HEK293 (cell line): ENCODE results near the gene CGB2.
A peak's percentile ranks its signal among the peaks of the same experiment; 100 is the strongest.

ENCODE experiments used
- CTCF ChIA-PET: fragments of 350-600 bp; formaldehyde crosslinking; extraction: SDS; loops from one replicate; lab custom pipeline; 2021; ENCODE audit warnings: antibody characterized with exemption; lab: Yijun Ruan, JAX
- POLR2A ChIA-PET: fragments of 300-600 bp; formaldehyde crosslinking; extraction: SDS; loops from one replicate; lab custom pipeline; 2020; ENCODE audit warnings: antibody characterized with exemption, inconsistent platforms; lab: Yijun Ruan, JAX
- H3K27ac ChIP-seq: fragments of 200-500 bp; sonication (Bioruptor generic); 2 replicates; pipeline ENCODE4 v1.5.1; 2014; ENCODE audit warnings: low read depth, low read length, control low read depth, inconsistent platforms; ENCODE audit errors: extremely low read depth
- H3K36me3 ChIP-seq, 2 experiments: fragments of 200-500 bp in 1 of 2; sonication (Bioruptor generic) in 1 of 2; 1 replicate in 1 of 2; 2 replicates in 1 of 2; pipeline ENCODE4 v1.5.1; 2014 to 2017; ENCODE audit warnings: inconsistent platforms in 2 of 2, low read length in 2 of 2; ENCODE audit not compliant: control insufficient read depth in 2 of 2, insufficient read depth in 1 of 2
- H3K4me1 ChIP-seq: fragments of 200-500 bp; sonication (Bioruptor generic); 2 replicates; pipeline ENCODE4 v1.5.1; 2014; ENCODE audit warnings: mild to moderate bottlenecking, low read length, inconsistent platforms; ENCODE audit not compliant: control insufficient read depth, insufficient read depth
- H3K4me3 ChIP-seq: 2 replicates; pipeline ENCODE4 v1.5.1; 2011; ENCODE audit warnings: low read depth, mild to moderate bottlenecking, control low read depth, low read length, moderate library complexity
- H3K9me3 ChIP-seq: fragments of 200-500 bp; sonication (Bioruptor generic); 2 replicates; pipeline ENCODE4 v1.5.1; 2014; ENCODE audit warnings: low read depth, low read length, inconsistent platforms; ENCODE audit not compliant: control insufficient read depth, insufficient read depth
- FEZF1 ChIP-seq: fragments of 450-650 bp; formaldehyde crosslinking; IDR thresholded peaks from 2 replicates; pipeline ENCODE4 v1.5.1; 2016; ENCODE audit warnings: missing biosample characterization, missing genetic modification characterization
- KLF16 ChIP-seq: fragments of 450-650 bp; formaldehyde crosslinking; IDR thresholded peaks from 2 replicates; pipeline ENCODE4 v1.5.1; 2017; ENCODE audit warnings: missing biosample characterization, missing genetic modification characterization
- MYNN ChIP-seq: fragments of 450-650 bp; formaldehyde crosslinking; IDR thresholded peaks from 2 replicates; pipeline ENCODE4 v1.5.1; 2016; ENCODE audit warnings: missing biosample characterization, missing genetic modification characterization, borderline replicate concordance
- REPIN1 ChIP-seq: fragments of 450-650 bp; formaldehyde crosslinking; IDR thresholded peaks from 2 replicates; pipeline ENCODE4 v1.5.1; 2017; ENCODE audit warnings: missing biosample characterization, missing genetic modification characterization, low read depth
- SP7 ChIP-seq: fragments of 450-650 bp; formaldehyde crosslinking; IDR thresholded peaks from 2 replicates; pipeline ENCODE4 v1.5.1; 2016; ENCODE audit warnings: missing biosample characterization, missing genetic modification characterization
- ZBTB1 ChIP-seq: fragments of 450-650 bp; formaldehyde crosslinking; IDR thresholded peaks from 2 replicates; pipeline ENCODE4 v1.5.1; 2016; ENCODE audit warnings: missing biosample characterization, missing genetic modification characterization
- ZFP41 ChIP-seq: fragments of 450-650 bp; formaldehyde crosslinking; IDR thresholded peaks from 2 replicates; pipeline ENCODE4 v1.5.1; 2016; ENCODE audit warnings: missing biosample characterization, missing genetic modification characterization, borderline replicate concordance
- ZNF184 ChIP-seq: fragments of 450-650 bp; IDR thresholded peaks from 2 replicates; pipeline ENCODE4 v1.5.1; 2018; ENCODE audit warnings: missing biosample characterization, mild to moderate bottlenecking, missing genetic modification characterization
- ZNF239 ChIP-seq: fragments of 450-650 bp; formaldehyde crosslinking; IDR thresholded peaks from 2 replicates; pipeline ENCODE4 v1.5.1; 2016; ENCODE audit warnings: missing biosample characterization, missing genetic modification characterization
- ZNF248 ChIP-seq: fragments of 450-650 bp; formaldehyde crosslinking; IDR thresholded peaks from 2 replicates; pipeline ENCODE4 v1.5.1; 2017; ENCODE audit warnings: missing biosample characterization, missing genetic modification characterization
- ZNF560 ChIP-seq: fragments of 450-650 bp; formaldehyde crosslinking; IDR thresholded peaks from 2 replicates; pipeline ENCODE4 v1.5.1; 2017; ENCODE audit warnings: missing biosample characterization, missing genetic modification characterization, borderline replicate concordance
- ZNF596 ChIP-seq: fragments of 450-650 bp; IDR thresholded peaks from 2 replicates; pipeline ENCODE4 v1.5.0; 2018; ENCODE audit warnings: missing biosample characterization, mild to moderate bottlenecking, missing genetic modification characterization, moderate library complexity
- ZNF677 ChIP-seq: fragments of 450-650 bp; IDR thresholded peaks from 2 replicates; pipeline ENCODE4 v1.5.0; 2018; ENCODE audit warnings: missing biosample characterization, mild to moderate bottlenecking, missing genetic modification characterization, moderate library complexity
- ZNF701 ChIP-seq: fragments of 450-650 bp; formaldehyde crosslinking; IDR thresholded peaks from 2 replicates; pipeline ENCODE4 v1.5.1; 2016; ENCODE audit warnings: missing biosample characterization, missing genetic modification characterization
- ZNF792 ChIP-seq: fragments of 450-650 bp; formaldehyde crosslinking; IDR thresholded peaks from 2 replicates; pipeline ENCODE4 v1.5.1; 2016; ENCODE audit warnings: missing biosample characterization, missing genetic modification characterization
- ZNF843 ChIP-seq: fragments of 450-650 bp; formaldehyde crosslinking; IDR thresholded peaks from 2 replicates; pipeline ENCODE4 v1.5.1; 2016; ENCODE audit warnings: missing biosample characterization, missing genetic modification characterization
- TF ChIP-seq, protein P1 (sequence below): fragments of 450-650 bp; IDR thresholded peaks from 2 replicates; pipeline ENCODE4 v1.5.1; 2018; ENCODE audit warnings: missing biosample characterization, mild to moderate bottlenecking, missing genetic modification characterization
- TF ChIP-seq, protein P2 (sequence below): fragments of 450-650 bp; formaldehyde crosslinking; IDR thresholded peaks from 2 replicates; pipeline ENCODE4 v1.5.1; 2017; ENCODE audit warnings: missing biosample characterization, missing genetic modification characterization
- TF ChIP-seq, protein P3 (sequence below): fragments of 450-650 bp; formaldehyde crosslinking; IDR thresholded peaks from 2 replicates; pipeline ENCODE4 v1.5.1; 2016; ENCODE audit warnings: missing biosample characterization, missing genetic modification characterization
- TF ChIP-seq, protein P4 (sequence below): fragments of 450-650 bp; formaldehyde crosslinking; conservative IDR thresholded peaks from 2 replicates; pipeline ENCODE4 v1.5.1; 2016; ENCODE audit warnings: low read depth, missing biosample characterization, missing genetic modification characterization
- TF ChIP-seq, protein P5 (sequence below): fragments of 450-650 bp; formaldehyde crosslinking; IDR thresholded peaks from 2 replicates; pipeline ENCODE4 v1.5.1; 2016; ENCODE audit warnings: missing biosample characterization, missing genetic modification characterization

The CGB2 gene

DNA sequence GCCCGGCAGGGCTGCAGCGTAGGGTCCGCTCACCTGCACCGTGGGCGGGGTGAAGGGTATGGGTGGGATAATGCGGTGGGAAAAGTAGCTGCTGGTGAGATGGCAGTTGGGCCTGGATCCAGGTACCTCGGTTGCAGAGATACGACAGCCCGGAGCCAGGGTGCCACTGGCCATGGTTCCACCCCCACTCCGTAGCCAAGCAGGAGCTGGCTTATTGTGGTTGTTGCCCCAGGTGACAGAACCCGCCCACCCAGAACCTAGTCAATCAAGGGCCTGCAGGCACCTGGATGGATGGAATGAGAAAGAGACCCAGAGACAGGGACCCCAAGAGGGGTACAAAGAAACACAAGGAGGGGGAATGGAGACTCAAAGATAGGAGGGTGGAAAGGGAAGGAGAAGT, 11.3 kb upstream of the CGB2 start:
- H3K4me3 ChIP-seq: no peak overlapping the region
- TF ChIP-seq KLF16 (tag by site-specific recombination): peak; percentile 15; the same call in 1 of the 2 replicates
- TF ChIP-seq, protein P1, sequence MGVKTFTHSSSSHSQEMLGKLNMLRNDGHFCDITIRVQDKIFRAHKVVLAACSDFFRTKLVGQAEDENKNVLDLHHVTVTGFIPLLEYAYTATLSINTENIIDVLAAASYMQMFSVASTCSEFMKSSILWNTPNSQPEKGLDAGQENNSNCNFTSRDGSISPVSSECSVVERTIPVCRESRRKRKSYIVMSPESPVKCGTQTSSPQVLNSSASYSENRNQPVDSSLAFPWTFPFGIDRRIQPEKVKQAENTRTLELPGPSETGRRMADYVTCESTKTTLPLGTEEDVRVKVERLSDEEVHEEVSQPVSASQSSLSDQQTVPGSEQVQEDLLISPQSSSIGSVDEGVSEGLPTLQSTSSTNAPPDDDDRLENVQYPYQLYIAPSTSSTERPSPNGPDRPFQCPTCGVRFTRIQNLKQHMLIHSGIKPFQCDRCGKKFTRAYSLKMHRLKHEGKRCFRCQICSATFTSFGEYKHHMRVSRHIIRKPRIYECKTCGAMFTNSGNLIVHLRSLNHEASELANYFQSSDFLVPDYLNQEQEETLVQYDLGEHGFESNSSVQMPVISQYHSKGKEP (tag by site-specific recombination): no peak
- TF ChIP-seq, protein P2, sequence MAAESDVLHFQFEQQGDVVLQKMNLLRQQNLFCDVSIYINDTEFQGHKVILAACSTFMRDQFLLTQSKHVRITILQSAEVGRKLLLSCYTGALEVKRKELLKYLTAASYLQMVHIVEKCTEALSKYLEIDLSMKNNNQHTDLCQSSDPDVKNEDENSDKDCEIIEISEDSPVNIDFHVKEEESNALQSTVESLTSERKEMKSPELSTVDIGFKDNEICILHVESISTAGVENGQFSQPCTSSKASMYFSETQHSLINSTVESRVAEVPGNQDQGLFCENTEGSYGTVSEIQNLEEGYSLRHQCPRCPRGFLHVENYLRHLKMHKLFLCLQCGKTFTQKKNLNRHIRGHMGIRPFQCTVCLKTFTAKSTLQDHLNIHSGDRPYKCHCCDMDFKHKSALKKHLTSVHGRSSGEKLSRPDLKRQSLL (tag by site-specific recombination): 0 out of 2 replicates have a peak, but pooled peaks have one; percentile 31
- ChIA-PET CTCF (interaction anchor here (0.7 to 3.1 kb wide), 8 partner anchors 12 to 50 kb away, joined by 4 to 26 read pairs (median 7); partner anchors contain the start of genes GYS1 and RUVBL2), POLR2A (interaction anchor here (1.0 to 3.4 kb wide), 2 partner anchors 27 to 53 kb away, joined by 6 to 20 read pairs; partner anchors contain the start of genes GYS1 and RUVBL2)
- H3K36me3 ChIP-seq: peaks cover 3 to 11% of the 10 kb centered on the region in 2 experiments; a peak in 2 of 3 replicates
- H3K4me1 ChIP-seq: peaks cover 8% of the 10 kb centered on the region
- no peak overlapping the region for H3K27ac ChIP-seq
- H3K9me3 ChIP-seq: no peaks in the 10 kb centered on the region

DNA sequence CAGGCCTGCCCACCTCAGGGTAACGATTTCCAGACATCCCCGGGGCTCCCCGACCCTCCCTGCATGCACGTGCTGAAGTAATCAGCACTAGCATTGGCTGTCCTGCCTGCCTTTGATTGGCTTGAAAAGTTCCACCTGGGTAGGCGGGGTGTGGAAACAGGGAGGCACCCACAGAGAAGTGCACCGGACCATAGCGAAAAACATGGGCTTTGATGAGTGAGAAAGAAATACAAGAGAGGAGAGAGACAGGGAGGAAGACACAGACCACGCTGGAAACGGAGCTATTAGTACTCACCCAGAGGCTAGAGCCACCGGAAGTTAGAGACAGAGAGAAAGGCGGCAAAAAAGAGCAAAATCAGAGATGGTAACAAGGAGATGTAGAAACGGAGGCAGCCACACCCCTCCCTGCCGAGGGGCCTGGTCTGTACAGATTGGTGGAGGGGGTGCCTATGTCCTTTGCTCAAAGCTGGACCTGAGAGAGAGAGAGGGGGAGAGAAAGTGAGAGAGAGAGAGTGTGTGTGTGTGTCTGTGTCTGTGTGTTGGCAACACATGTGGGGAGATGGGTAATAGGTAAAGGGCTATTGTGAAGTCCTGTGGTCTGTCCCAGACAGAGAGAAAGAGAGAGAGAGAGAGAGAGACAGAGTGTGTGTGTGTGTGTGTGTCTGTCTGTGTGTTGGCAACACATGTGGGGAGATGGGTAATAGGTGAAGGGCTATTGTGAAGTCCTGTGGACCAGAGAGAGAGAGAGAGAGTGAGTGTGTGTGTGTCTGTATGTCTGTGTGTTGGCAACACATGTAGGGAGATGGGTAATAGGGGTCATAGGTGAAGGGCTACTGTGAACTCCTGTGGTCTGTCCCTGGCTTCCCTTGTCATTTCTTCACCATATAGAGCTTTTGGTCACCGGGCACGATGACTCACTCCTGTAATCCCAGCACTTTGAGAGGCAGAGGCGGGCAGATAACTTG, 10.5 kb upstream of the CGB2 start:
- H3K9me3 ChIP-seq: no peaks in the 10 kb centered on the region
- no peak overlapping the region for H3K4me3 ChIP-seq
- ChIA-PET POLR2A (interaction anchor here (0.6 to 3.4 kb wide), 3 partner anchors 28 to 659 kb away, joined by 5 to 20 read pairs (median 6); partner anchors contain the start of genes GYS1 and RUVBL2), CTCF (interaction anchor here (0.6 to 2.6 kb wide), 7 partner anchors 21 to 178 kb away, joined by 3 to 12 read pairs (median 6); partner anchors contain the start of genes GYS1 and RUVBL2)
- no peak overlapping the region for H3K27ac ChIP-seq
- peaks cover 0 to 3% of the 10 kb centered on the region in 2 experiments; a peak in 2 of 3 replicates for H3K36me3 ChIP-seq
- H3K4me1 ChIP-seq: peaks cover 8% of the 10 kb centered on the region
- TF ChIP-seq ZBTB1 (no peak), FEZF1 (tag by site-specific recombination) (no peak), ZNF843 (tag by site-specific recombination) (no peak; the same call in none of the 2 replicates), ZNF677 (tag by site-specific recombination) (no peak), ZNF184 (tag by site-specific recombination) (no peak), ZNF792 (tag by site-specific recombination) (0 out of 2 replicates have a peak, but pooled peaks have one; percentile 43), MYNN (tag by site-specific recombination) (no peak), ZFP41 (tag by site-specific recombination) (no peak), ZNF701 (tag by site-specific recombination) (no peak), ZNF239 (tag by site-specific recombination) (no peak), REPIN1 (tag by site-specific recombination) (no peak), SP7 (tag by site-specific recombination) (peak; percentile 84), ZNF560 (tag by site-specific recombination) (no peak), ZNF596 (peak; percentile 86), ZNF248 (tag by site-specific recombination) (no peak)
- TF ChIP-seq, protein P3, sequence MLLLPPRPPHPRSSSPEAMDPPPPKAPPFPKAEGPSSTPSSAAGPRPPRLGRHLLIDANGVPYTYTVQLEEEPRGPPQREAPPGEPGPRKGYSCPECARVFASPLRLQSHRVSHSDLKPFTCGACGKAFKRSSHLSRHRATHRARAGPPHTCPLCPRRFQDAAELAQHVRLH: peak; percentile 60
- TF ChIP-seq, protein P4, sequence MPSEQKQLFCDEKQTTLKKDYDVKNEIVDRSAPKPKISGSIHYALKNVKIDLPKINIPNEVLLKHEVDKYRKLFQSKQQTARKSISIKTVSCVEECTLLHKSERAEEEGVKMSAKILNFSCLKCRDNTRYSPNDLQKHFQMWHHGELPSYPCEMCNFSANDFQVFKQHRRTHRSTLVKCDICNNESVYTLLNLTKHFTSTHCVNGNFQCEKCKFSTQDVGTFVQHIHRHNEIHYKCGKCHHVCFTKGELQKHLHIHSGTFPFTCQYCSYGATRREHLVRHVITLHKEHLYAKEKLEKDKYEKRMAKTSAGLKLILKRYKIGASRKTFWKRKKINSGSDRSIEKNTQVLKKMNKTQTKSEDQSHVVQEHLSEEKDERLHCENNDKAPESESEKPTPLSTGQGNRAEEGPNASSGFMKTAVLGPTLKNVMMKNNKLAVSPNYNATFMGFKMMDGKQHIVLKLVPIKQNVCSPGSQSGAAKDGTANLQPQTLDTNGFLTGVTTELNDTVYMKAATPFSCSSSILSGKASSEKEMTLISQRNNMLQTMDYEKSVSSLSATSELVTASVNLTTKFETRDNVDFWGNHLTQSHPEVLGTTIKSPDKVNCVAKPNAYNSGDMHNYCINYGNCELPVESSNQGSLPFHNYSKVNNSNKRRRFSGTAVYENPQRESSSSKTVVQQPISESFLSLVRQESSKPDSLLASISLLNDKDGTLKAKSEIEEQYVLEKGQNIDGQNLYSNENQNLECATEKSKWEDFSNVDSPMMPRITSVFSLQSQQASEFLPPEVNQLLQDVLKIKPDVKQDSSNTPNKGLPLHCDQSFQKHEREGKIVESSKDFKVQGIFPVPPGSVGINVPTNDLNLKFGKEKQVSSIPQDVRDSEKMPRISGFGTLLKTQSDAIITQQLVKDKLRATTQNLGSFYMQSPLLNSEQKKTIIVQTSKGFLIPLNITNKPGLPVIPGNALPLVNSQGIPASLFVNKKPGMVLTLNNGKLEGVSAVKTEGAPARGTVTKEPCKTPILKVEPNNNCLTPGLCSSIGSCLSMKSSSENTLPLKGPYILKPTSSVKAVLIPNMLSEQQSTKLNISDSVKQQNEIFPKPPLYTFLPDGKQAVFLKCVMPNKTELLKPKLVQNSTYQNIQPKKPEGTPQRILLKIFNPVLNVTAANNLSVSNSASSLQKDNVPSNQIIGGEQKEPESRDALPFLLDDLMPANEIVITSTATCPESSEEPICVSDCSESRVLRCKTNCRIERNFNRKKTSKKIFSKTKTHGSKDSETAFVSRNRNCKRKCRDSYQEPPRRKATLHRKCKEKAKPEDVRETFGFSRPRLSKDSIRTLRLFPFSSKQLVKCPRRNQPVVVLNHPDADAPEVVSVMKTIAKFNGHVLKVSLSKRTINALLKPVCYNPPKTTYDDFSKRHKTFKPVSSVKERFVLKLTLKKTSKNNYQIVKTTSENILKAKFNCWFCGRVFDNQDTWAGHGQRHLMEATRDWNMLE (tag by site-specific recombination): no peak
- TF ChIP-seq, protein P5, sequence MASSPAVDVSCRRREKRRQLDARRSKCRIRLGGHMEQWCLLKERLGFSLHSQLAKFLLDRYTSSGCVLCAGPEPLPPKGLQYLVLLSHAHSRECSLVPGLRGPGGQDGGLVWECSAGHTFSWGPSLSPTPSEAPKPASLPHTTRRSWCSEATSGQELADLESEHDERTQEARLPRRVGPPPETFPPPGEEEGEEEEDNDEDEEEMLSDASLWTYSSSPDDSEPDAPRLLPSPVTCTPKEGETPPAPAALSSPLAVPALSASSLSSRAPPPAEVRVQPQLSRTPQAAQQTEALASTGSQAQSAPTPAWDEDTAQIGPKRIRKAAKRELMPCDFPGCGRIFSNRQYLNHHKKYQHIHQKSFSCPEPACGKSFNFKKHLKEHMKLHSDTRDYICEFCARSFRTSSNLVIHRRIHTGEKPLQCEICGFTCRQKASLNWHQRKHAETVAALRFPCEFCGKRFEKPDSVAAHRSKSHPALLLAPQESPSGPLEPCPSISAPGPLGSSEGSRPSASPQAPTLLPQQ (tag by site-specific recombination): peak; percentile 61
